ENCODE data around the gene GNG7.
"Not testable (repeated sequence)": the region's sequence is repeated elsewhere in the genome, so short reads cannot be mapped to it uniquely, and the experiment has no call there.

The GNG7 gene

DNA sequence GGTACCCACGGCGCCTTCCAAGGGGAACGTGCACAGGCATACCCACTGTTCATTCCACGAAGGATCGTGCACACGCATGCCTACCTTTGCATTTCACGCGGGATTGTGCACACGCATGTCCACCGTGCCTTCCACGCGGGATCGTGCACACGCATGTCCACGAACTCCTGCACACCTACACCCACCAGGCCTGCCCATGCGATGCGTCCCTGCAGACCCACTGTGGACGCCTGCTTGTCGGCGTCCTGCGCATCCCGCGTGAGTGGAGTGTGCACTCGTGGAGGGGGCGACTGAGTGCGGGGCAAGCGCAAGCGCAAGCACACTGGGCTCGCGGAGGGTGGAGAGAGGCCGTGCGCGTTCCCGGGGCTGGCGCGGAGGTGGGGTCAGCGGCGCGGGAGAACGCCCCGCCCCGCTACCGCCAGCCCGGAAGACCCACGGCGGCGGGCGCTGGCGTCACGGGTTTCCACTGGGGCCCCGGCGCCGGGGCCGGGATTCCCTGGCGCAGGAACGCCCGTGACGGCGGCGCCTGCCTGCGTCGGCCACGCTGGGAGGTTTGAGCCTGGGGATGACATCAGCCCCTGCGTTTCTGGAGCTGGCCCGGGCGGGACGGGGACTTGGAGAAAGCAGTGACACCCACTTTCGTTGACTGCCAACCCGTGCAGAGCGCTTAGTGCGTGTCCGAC is 207.9 kb downstream of the GNG7 start (continued):
- TF ChIP-seq CREB5 (CRISPR knock-in tag; IDR thresholded peaks at IDR 0.05; ENCODE audit: low read depth): no peak
- no peak for TF ChIP-seq ARNTL (CRISPR knock-in tag; IDR thresholded peaks at IDR 0.05; ENCODE audit: borderline replicate concordance, low read depth)

GRCh38 chr19:2494084-2494446 is 208.4 kb downstream of the GNG7 start:
- ATAC-seq: peak; percentile 48
- TF ChIP-seq TCF4 (CRISPR knock-in tag; IDR thresholded peaks at IDR 0.05; ENCODE audit: borderline replicate concordance): no peak
- TF ChIP-seq CREB5 (CRISPR knock-in tag; IDR thresholded peaks at IDR 0.05; ENCODE audit: low read depth): no peak
- TF ChIP-seq ZFP3 (CRISPR knock-in tag; IDR thresholded peaks at IDR 0.05): no peak
- no peak for TF ChIP-seq SNAI2 (CRISPR knock-in tag; IDR thresholded peaks at IDR 0.05)
- no peak for TF ChIP-seq ISL1 (CRISPR knock-in tag; IDR thresholded peaks at IDR 0.05)

DNA sequence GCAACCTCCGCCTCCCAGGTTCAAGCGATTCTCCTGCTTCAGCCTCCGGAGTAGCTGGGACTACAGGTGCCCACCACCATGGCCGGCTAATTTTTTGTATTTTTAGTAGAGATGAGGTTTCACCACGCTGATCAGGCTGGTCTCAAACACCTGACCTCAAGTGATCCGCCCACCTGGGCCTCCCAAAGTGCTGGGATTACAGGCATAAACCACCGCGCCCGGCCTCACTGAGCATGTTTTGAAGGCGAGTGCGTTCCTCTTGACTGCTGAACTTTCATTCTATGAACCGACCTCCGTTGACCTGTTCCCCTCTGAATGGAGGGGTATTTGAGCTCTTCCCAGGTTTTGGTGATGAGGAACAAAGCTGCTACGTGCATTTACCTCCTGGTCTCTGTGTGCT is 209.0 kb downstream of the GNG7 start:
- not testable (repeated sequence) for ATAC-seq

DNA sequence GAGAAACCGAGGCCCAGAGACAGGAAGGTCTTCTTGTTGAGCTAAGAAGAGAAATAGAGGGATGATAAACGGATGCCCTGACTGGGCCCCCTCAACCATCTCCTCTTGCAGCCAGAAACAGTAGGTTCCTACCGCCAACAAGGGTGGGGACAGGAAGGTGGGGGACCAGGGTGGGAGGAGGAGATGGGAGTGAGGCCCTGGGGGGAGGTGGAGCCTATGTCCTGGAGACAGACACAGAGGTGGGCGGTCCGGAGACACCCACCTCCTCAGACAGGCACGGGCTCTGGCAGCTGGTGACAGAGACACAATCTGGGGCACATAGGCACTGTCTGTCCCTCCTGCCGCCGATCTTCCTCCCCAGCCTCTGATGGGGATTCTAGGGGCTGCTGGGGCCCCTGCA is 209.6 kb downstream of the GNG7 start:
- no peak for ATAC-seq
- no peak for TF ChIP-seq PPARA (CRISPR knock-in tag; IDR thresholded peaks at IDR 0.05; ENCODE audit: borderline replicate concordance)
- TF ChIP-seq ISL1 (CRISPR knock-in tag; IDR thresholded peaks at IDR 0.05): no peak
- TF ChIP-seq, protein P1, sequence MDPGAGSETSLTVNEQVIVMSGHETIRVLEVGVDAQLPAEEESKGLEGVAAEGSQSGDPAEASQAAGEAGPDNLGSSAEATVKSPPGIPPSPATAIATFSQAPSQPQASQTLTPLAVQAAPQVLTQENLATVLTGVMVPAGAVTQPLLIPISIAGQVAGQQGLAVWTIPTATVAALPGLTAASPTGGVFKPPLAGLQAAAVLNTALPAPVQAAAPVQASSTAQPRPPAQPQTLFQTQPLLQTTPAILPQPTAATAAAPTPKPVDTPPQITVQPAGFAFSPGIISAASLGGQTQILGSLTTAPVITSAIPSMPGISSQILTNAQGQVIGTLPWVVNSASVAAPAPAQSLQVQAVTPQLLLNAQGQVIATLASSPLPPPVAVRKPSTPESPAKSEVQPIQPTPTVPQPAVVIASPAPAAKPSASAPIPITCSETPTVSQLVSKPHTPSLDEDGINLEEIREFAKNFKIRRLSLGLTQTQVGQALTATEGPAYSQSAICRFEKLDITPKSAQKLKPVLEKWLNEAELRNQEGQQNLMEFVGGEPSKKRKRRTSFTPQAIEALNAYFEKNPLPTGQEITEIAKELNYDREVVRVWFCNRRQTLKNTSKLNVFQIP (CRISPR knock-in tag; IDR thresholded peaks at IDR 0.05; ENCODE audit: borderline replicate concordance, low read depth): no peak
- no peak for TF ChIP-seq SNAI2 (CRISPR knock-in tag; IDR thresholded peaks at IDR 0.05)
- TF ChIP-seq CSDC2 (CRISPR knock-in tag; IDR thresholded peaks at IDR 0.05): no peak
- TF ChIP-seq ZNF8 (CRISPR knock-in tag; IDR thresholded peaks at IDR 0.05): no peak
- TF ChIP-seq ZNF565 (CRISPR knock-in tag; conservative IDR thresholded peaks at IDR 0.05; ENCODE audit: low read depth): no peak
- no peak for TF ChIP-seq RARB (CRISPR knock-in tag; IDR thresholded peaks at IDR 0.05)
- TF ChIP-seq, protein P2, sequence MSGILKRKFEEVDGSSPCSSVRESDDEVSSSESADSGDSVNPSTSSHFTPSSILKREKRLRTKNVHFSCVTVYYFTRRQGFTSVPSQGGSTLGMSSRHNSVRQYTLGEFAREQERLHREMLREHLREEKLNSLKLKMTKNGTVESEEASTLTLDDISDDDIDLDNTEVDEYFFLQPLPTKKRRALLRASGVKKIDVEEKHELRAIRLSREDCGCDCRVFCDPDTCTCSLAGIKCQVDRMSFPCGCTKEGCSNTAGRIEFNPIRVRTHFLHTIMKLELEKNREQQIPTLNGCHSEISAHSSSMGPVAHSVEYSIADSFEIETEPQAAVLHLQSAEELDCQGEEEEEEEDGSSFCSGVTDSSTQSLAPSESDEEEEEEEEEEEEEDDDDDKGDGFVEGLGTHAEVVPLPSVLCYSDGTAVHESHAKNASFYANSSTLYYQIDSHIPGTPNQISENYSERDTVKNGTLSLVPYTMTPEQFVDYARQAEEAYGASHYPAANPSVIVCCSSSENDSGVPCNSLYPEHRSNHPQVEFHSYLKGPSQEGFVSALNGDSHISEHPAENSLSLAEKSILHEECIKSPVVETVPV (CRISPR knock-in tag; IDR thresholded peaks at IDR 0.05): no peak
- no peak for TF ChIP-seq TOX (CRISPR knock-in tag; IDR thresholded peaks at IDR 0.05; ENCODE audit: borderline replicate concordance)
- no peak for TF ChIP-seq CREB5 (CRISPR knock-in tag; IDR thresholded peaks at IDR 0.05; ENCODE audit: low read depth)
- no peak for TF ChIP-seq ESRRG (CRISPR knock-in tag; IDR thresholded peaks at IDR 0.05)
- TF ChIP-seq, protein P3, sequence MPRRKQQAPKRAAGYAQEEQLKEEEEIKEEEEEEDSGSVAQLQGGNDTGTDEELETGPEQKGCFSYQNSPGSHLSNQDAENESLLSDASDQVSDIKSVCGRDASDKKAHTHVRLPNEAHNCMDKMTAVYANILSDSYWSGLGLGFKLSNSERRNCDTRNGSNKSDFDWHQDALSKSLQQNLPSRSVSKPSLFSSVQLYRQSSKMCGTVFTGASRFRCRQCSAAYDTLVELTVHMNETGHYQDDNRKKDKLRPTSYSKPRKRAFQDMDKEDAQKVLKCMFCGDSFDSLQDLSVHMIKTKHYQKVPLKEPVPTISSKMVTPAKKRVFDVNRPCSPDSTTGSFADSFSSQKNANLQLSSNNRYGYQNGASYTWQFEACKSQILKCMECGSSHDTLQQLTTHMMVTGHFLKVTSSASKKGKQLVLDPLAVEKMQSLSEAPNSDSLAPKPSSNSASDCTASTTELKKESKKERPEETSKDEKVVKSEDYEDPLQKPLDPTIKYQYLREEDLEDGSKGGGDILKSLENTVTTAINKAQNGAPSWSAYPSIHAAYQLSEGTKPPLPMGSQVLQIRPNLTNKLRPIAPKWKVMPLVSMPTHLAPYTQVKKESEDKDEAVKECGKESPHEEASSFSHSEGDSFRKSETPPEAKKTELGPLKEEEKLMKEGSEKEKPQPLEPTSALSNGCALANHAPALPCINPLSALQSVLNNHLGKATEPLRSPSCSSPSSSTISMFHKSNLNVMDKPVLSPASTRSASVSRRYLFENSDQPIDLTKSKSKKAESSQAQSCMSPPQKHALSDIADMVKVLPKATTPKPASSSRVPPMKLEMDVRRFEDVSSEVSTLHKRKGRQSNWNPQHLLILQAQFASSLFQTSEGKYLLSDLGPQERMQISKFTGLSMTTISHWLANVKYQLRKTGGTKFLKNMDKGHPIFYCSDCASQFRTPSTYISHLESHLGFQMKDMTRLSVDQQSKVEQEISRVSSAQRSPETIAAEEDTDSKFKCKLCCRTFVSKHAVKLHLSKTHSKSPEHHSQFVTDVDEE (CRISPR knock-in tag; IDR thresholded peaks at IDR 0.05): no peak
- TF ChIP-seq ZFP3 (CRISPR knock-in tag; IDR thresholded peaks at IDR 0.05): no peak
- no peak for TF ChIP-seq ARNTL (CRISPR knock-in tag; IDR thresholded peaks at IDR 0.05; ENCODE audit: borderline replicate concordance, low read depth)
